PC-3 (cell line): Measurements from ENCODE around the gene SUSD6. TPM values are rescaled to one million over a fixed set of nuclear protein-coding genes. Genes with fewer than 3 reads are reported as not detected.

Experiments used
- ATAC-seq: fragments of 200-7000 bp; cut with Tn5 transposase; 2 replicates; pipeline ENCODE4 v1.9.1; 2020; ENCODE audit warnings: mild to moderate bottlenecking, moderate library complexity
- BruUV-seq: library from RNA; stranded (reverse); fragments of 400-500 nt; replicated peaks from 2 replicates; lab custom pipeline; 2021; lab: Mats Ljungman, UMichigan
- CTCF ChIA-PET: fragments of 300-600 bp; sonication (Branson Sonifier 250); formaldehyde crosslinking; loops from one replicate; lab custom pipeline; 2022; ENCODE audit warnings: antibody characterized with exemption; lab: Charles Lee
- POLR2A ChIA-PET: fragments of 300-600 bp; sonication (Branson Sonifier 250); formaldehyde crosslinking; loops from one replicate; lab custom pipeline; 2022; ENCODE audit warnings: antibody characterized with exemption; ENCODE audit not compliant: unreplicated experiment; lab: Charles Lee
- DNase-seq: peaks from one replicate; pipeline ENCODE4 v3.0.0-alpha.2; 2015
- H2AFZ ChIP-seq: fragments of 300-600 bp; sonication (generic); 2 replicates; pipeline ENCODE4 v1.6.0; 2016; ENCODE audit warnings: antibody characterized with exemption, low read length
- H3F3A ChIP-seq: fragments of 300-600 bp; sonication (generic); one replicate; pipeline ENCODE4 v1.6.0; 2017; ENCODE audit warnings: antibody characterized with exemption, low read length, control low read depth, mild to moderate bottlenecking; ENCODE audit not compliant: unreplicated experiment
- H3K27ac ChIP-seq: fragments of 300-600 bp; sonication (generic); 2 replicates; pipeline ENCODE4 v1.5.1; 2016; ENCODE audit warnings: mild to moderate bottlenecking, low read length
- H3K27me3 ChIP-seq: fragments of 300-600 bp; sonication (generic); 2 replicates; pipeline ENCODE4 v1.6.1; 2016; ENCODE audit warnings: low read length, mixed read lengths
- H3K36me3 ChIP-seq: fragments of 300-600 bp; sonication (generic); 2 replicates; pipeline ENCODE4 v1.6.1; 2016; ENCODE audit warnings: low read depth, mixed run types, low read length, mixed read lengths
- H3K4me1 ChIP-seq: fragments of 300-600 bp; sonication (generic); 2 replicates; pipeline ENCODE4 v1.5.1; 2016; ENCODE audit warnings: low read length; ENCODE audit not compliant: insufficient read depth
- H3K4me2 ChIP-seq: fragments of 300-600 bp; sonication (generic); 2 replicates; pipeline ENCODE4 v1.6.0; 2016; ENCODE audit warnings: low read length
- H3K4me3 ChIP-seq: fragments of 300-600 bp; sonication (generic); 2 replicates; pipeline ENCODE4 v1.5.1; 2016; ENCODE audit warnings: mild to moderate bottlenecking, low read length, mixed read lengths
- H3K79me2 ChIP-seq: fragments of 300-600 bp; sonication (generic); 2 replicates; pipeline ENCODE4 v1.6.1; 2017; ENCODE audit warnings: low read length, mixed read lengths
- H3K9ac ChIP-seq: fragments of 300-600 bp; sonication (generic); 2 replicates; pipeline ENCODE4 v1.6.0; 2016; ENCODE audit warnings: mild to moderate bottlenecking, low read length
- H3K9me2 ChIP-seq: fragments of 300-600 bp; sonication (generic); replicated peaks from 2 replicates; pipeline ENCODE4 v1.6.1; 2016; ENCODE audit warnings: mixed run types, low read length, mixed read lengths
- H3K9me3 ChIP-seq: fragments of 300-600 bp; sonication (generic); 2 replicates; pipeline ENCODE4 v1.6.1; 2016; ENCODE audit warnings: low read length, mixed read lengths
- H4K20me1 ChIP-seq: fragments of 300-600 bp; sonication (generic); 2 replicates; pipeline ENCODE4 v1.6.1; 2016; ENCODE audit warnings: low read length, mixed read lengths
- CTCF ChIP-seq: fragments of 300-600 bp; sonication (generic); conservative IDR thresholded peaks from 2 replicates; pipeline ENCODE4 v1.5.1; 2017; ENCODE audit warnings: antibody characterized with exemption, low read depth, mild to moderate bottlenecking, low read length
- EZH2 ChIP-seq: fragments of 300-600 bp; sonication (generic); IDR thresholded peaks from one replicate; pipeline ENCODE4 v1.6.1; 2017; ENCODE audit warnings: antibody characterized with exemption, mild to moderate bottlenecking, low read length; ENCODE audit not compliant: unreplicated experiment
- EZH2phosphoT487 ChIP-seq: fragments of 300-600 bp; sonication (generic); IDR thresholded peaks from 2 replicates; pipeline ENCODE4 v1.6.1; 2018; ENCODE audit warnings: mild to moderate bottlenecking, antibody characterized with exemption, low read length, borderline replicate concordance
- intact Hi-C: fragments of 100-400 bp; cut with micrococcal nuclease; formaldehyde crosslinking; loops from 2 replicates; pipeline ENCODE4 v1.9.0; 2023
- total RNA-seq: library from RNA; depleted of rRNA; stranded (reverse); fragments of >200 nt; gene quantifications from 2 replicates; pipeline ENCODE4 v1.2.3, GENCODE V29; 2014

Gene SUSD6
- total RNA-seq, 1 experiment from 2014 or later = 6.1 TPM

GRCh38 chr14:69687606-69688298 lies 76.4 kb downstream of the SUSD6 start:
- Histone ChIP-seq H3K4me1 (peaks cover 17% of the 10 kb centered on the region), H3K27ac (no peak overlapping the region), H2AFZ (no peak overlapping the region), H3K36me3 (no peaks in the 10 kb centered on the region), H4K20me1 (no peaks in the 10 kb centered on the region), H3F3A (no peaks in the 10 kb centered on the region), H3K79me2 (no peaks in the 10 kb centered on the region), H3K9me2 (no peaks in the 10 kb centered on the region), H3K9me3 (no peaks in the 10 kb centered on the region), H3K9ac (no peak overlapping the region), H3K4me2 (no peak overlapping the region), H3K4me3 (no peak overlapping the region), H3K27me3 (no peaks in the 10 kb centered on the region)
- CTCF ChIA-PET = no interaction called here
- POLR2A ChIA-PET = no interaction called here
- TF ChIP-seq EZH2 = no peak
- no peak for TF ChIP-seq CTCF
- TF ChIP-seq EZH2phosphoT487 = no peak
- no TSS peak for BruUV-seq
- no peak for DNase-seq
- ATAC-seq = no peak
- intact Hi-C loops = no loop called here

- no peak overlapping the region for H3K4me3 ChIP-seq
- H3K27ac ChIP-seq = no peak overlapping the region
- no peak for TF ChIP-seq EZH2
- TF ChIP-seq EZH2phosphoT487 = no peak
- TF ChIP-seq CTCF = no peak
- ATAC-seq = no peak
- no peaks in the 10 kb centered on the region for H3K9me3 ChIP-seq
- no peak overlapping the region for H2AFZ ChIP-seq
- ChIA-PET POLR2A (no interaction called here), CTCF (no interaction called here)
- no peaks in the 10 kb centered on the region for H3F3A ChIP-seq
- no peaks in the 10 kb centered on the region for H3K27me3 ChIP-seq
- H3K4me1 ChIP-seq = peaks cover 17% of the 10 kb centered on the region
- BruUV-seq = no TSS peak
- H3K36me3 ChIP-seq = no peaks in the 10 kb centered on the region
- DNase-seq = no peak
- H3K79me2 ChIP-seq = no peaks in the 10 kb centered on the region
- no peaks in the 10 kb centered on the region for H4K20me1 ChIP-seq
- H3K4me2 ChIP-seq = no peak overlapping the region
- no peaks in the 10 kb centered on the region for H3K9me2 ChIP-seq
- H3K9ac ChIP-seq = no peak overlapping the region
- intact Hi-C loops = no loop called here
Measured at GRCh38 chr14:69688299-69688649, 76.9 kb downstream of the SUSD6 start.

GRCh38 chr14:69690042-69690441 lies 78.6 kb downstream of the SUSD6 start:
- Histone ChIP-seq H3K9ac (no peak overlapping the region), H3K36me3 (no peaks in the 10 kb centered on the region), H3K27ac (no peak overlapping the region), H2AFZ (no peak overlapping the region), H4K20me1 (no peaks in the 10 kb centered on the region), H3K4me3 (no peak overlapping the region), H3K4me2 (no peak overlapping the region), H3K9me3 (no peaks in the 10 kb centered on the region), H3K9me2 (no peaks in the 10 kb centered on the region), H3F3A (no peaks in the 10 kb centered on the region), H3K27me3 (no peaks in the 10 kb centered on the region), H3K4me1 (peaks cover 12% of the 10 kb centered on the region), H3K79me2 (no peaks in the 10 kb centered on the region)
- DNase-seq = no peak
- ChIA-PET CTCF (no interaction called here), POLR2A (no interaction called here)
- intact Hi-C loops = no loop called here
- BruUV-seq = no TSS peak
- no peak for ATAC-seq
- TF ChIP-seq EZH2 (no peak), EZH2phosphoT487 (no peak), CTCF (no peak)
